Subcutaneous adipose tissue (tissue), 4 donors: ENCODE results near the gene NDUFA8. TPM values are rescaled to one million over a fixed set of nuclear protein-coding genes. Genes with fewer than 3 reads are reported as not detected.

Source experiments
- CTCF ChIP-seq: fragments of 450-650 bp; IDR thresholded peaks from one replicate; pipeline ENCODE4 v1.5.1; 2016; ENCODE audit warnings: low read depth, mild to moderate bottlenecking, control low read depth, antibody characterized with exemption, moderate library complexity
- total RNA-seq, 4 donors: library from RNA; depleted of rRNA; stranded (reverse); fragments of >200 nt; gene quantifications; one replicate each; pipeline ENCODE4 v1.1.0, GENCODE V29; 2016

NDUFA8 gene
- total RNA-seq, 4 donors from 2014 or later: 24.5 to 53.0 (median 28.7) TPM

- TF ChIP-seq CTCF: no peak
These were observed 49.3 kb downstream of the NDUFA8 start for GRCh38 chr9:122110100-122110833.

GRCh38 chr9:122109035-122109813 is 50.4 kb downstream of the NDUFA8 start:
- no peak for TF ChIP-seq CTCF

GRCh38 chr9:122107291-122107805 is 52.2 kb downstream of the NDUFA8 start:
- no peak for TF ChIP-seq CTCF

- no peak for TF ChIP-seq CTCF
These were observed 53.0 kb downstream of the NDUFA8 start for GRCh38 chr9:122106576-122106975.

GRCh38 chr9:122103985-122104384 is 55.6 kb downstream of the NDUFA8 start:
- TF ChIP-seq CTCF: no peak

GRCh38 chr9:122102156-122102555 is 57.4 kb downstream of the NDUFA8 start:
- TF ChIP-seq CTCF: no peak

- TF ChIP-seq CTCF: no peak
These were observed 58.8 kb downstream of the NDUFA8 start for GRCh38 chr9:122100756-122101155.
